Sciatic nerve (tissue), 2 donors: ENCODE data around the gene SH2D3A. TPM values are rescaled to one million over a fixed set of nuclear protein-coding genes. Genes with fewer than 3 reads are reported as not detected.

Experiments used
- ATAC-seq: fragments of 200-7000 bp; cut with Tn5 transposase; one replicate; pipeline ENCODE4 v1.9.1; 2020; ENCODE audit warnings: mild to moderate bottlenecking, moderate library complexity
- DNase-seq: peaks from one replicate; pipeline ENCODE4 v3.0.0-alpha.2; 2020; ENCODE audit warnings: low spot score
- intact Hi-C: fragments of 100-400 bp; cut with DNase I; formaldehyde crosslinking; loops from one replicate; pipeline ENCODE4 v1.14.2; 2022
- total RNA-seq: library from RNA; stranded (reverse); fragmentation: NEBNext Ultra II Directional; extraction: Animal tissue kit (Norgen Biotek cat#: 25700); gene quantifications from one replicate; pipeline ENCODE4 v1.2.1, GENCODE V29; 2021
- donor health status: DM: no; HTN: no; CAD: no.
- donor health status: DM: no; HTN: no; CAD: no.

Gene SH2D3A
- total RNA-seq, 1 donor from 2014 or later, result 0.45 TPM

- no peak for ATAC-seq
- DNase-seq, result peak; percentile 82
- intact Hi-C loops, result no loop called here
Observed at GRCh38 chr19:6740589-6741343, 26.5 kb downstream of the SH2D3A start.

GRCh38 chr19:6739883-6740588 lies 27.2 kb downstream of the SH2D3A start:
- ATAC-seq, result no peak
- intact Hi-C loops, result no loop called here

GRCh38 chr19:6739390-6739882 lies 27.8 kb downstream of the SH2D3A start, which contains the start of gene TRIP10:
TSS of gene TRIP10 (plus strand) at chr19:6739680. CDS start at chr19:6739762, 82 bp downstream.
- DNase-seq, result peak; percentile 93
- ATAC-seq, result peak; percentile 58
- intact Hi-C loops, result no loop called here

More at GRCh38 chr19:6739883-6740588, 27.2 kb downstream of the SH2D3A start:
- peak; percentile 82 for DNase-seq

- intact Hi-C loops, result no loop called here
- peak; percentile 0 for ATAC-seq
- peak; percentile 83 for DNase-seq
Observed at GRCh38 chr19:6738787-6739389, 28.3 kb downstream of the SH2D3A start.

GRCh38 chr19:6737873-6738786 lies 29.1 kb downstream of the SH2D3A start:
- intact Hi-C loops, result no loop called here
- DNase-seq (peak; percentile 97), ATAC-seq (peak; percentile 29)

- peak; percentile 89 for ATAC-seq
- peak; percentile 100 for DNase-seq
- intact Hi-C loops, result no loop called here
Observed at GRCh38 chr19:6737284-6737872, 29.9 kb downstream of the SH2D3A start, which contains the start of gene GPR108. TSS of gene GPR108 (minus strand) at chr19:6737580. CDS start at chr19:6737576, 4 bp downstream.

GRCh38 chr19:6736917-6737283 lies 30.3 kb downstream of the SH2D3A start:
- intact Hi-C loops, result no loop called here
- ATAC-seq (no peak), DNase-seq (no peak)

- peak; percentile 15 for ATAC-seq
- DNase-seq, result peak; percentile 84
- intact Hi-C loops, result no loop called here
Observed at GRCh38 chr19:6736169-6736916, 30.9 kb downstream of the SH2D3A start.

GRCh38 chr19:6735181-6735911 lies 31.9 kb downstream of the SH2D3A start:
- intact Hi-C loops, result no loop called here
- DNase-seq (no peak), ATAC-seq (no peak)

GRCh38 chr19:6734096-6734696 lies 33.0 kb downstream of the SH2D3A start:
- intact Hi-C loops, result no loop called here
- ATAC-seq (no peak), DNase-seq (no peak)

- DNase-seq (no peak), ATAC-seq (no peak)
- intact Hi-C loops, result no loop called here
Observed at GRCh38 chr19:6733338-6734095, 33.7 kb downstream of the SH2D3A start.

- no peak for ATAC-seq
- intact Hi-C loops, result no loop called here
- DNase-seq, result no peak
Observed at GRCh38 chr19:6732803-6733337, 34.4 kb downstream of the SH2D3A start.

GRCh38 chr19:6731822-6732221 lies 35.4 kb downstream of the SH2D3A start:
- ATAC-seq (no peak), DNase-seq (no peak)
- intact Hi-C loops, result no loop called here

- ATAC-seq, result no peak
- intact Hi-C loops, result no loop called here
- no peak for DNase-seq
Observed at GRCh38 chr19:6730941-6731670, 36.1 kb downstream of the SH2D3A start.
